NCI-H2029 (cell line): ENCODE data around the gene BLTP1.

ENCODE experiments used
- DNase-seq: peaks from one replicate; lab custom pipeline; 2025; lab: John Stamatoyannopoulos, UW

Gene BLTP1

GRCh38 chr4:122167369-122167768 lies 15.2 kb downstream of the BLTP1 start:
- no peak for DNase-seq

- DNase-seq = no peak
These were observed 18.6 kb downstream of the BLTP1 start for GRCh38 chr4:122170775-122171174.

GRCh38 chr4:122171323-122171722 lies 19.2 kb downstream of the BLTP1 start:
- DNase-seq = no peak

GRCh38 chr4:122172266-122172665 lies 20.1 kb downstream of the BLTP1 start:
- DNase-seq = no peak

- DNase-seq = no peak
These were observed 26.8 kb downstream of the BLTP1 start for GRCh38 chr4:122178961-122179360.

- DNase-seq = no peak
These were observed 43.6 kb downstream of the BLTP1 start for GRCh38 chr4:122195718-122196117.
